PC-9 (cell line): ENCODE measurements around the gene SCLY. TPM values are rescaled to one million over a fixed set of nuclear protein-coding genes. Genes with fewer than 3 reads are reported as not detected.
"Not testable (repeated sequence)": the region's sequence is repeated elsewhere in the genome, so short reads cannot be mapped to it uniquely, and the experiment has no call there.

ENCODE experiments used
- BruUV-seq: library from RNA; stranded (reverse); fragments of 400-500 nt; replicated peaks from 2 replicates; lab custom pipeline; 2021; lab: Mats Ljungman, UMichigan
- CTCF ChIA-PET: fragments of 300-600 bp; sonication (Branson Sonifier 250); formaldehyde crosslinking; loops from one replicate; lab custom pipeline; 2022; ENCODE audit warnings: antibody characterized with exemption; lab: Charles Lee
- POLR2A ChIA-PET: fragments of 300-600 bp; sonication (Branson Sonifier 250); formaldehyde crosslinking; loops from one replicate; lab custom pipeline; 2022; ENCODE audit warnings: antibody characterized with exemption; ENCODE audit not compliant: unreplicated experiment; lab: Charles Lee
- DNase-seq, 2 experiments: peaks; one replicate each; pipeline versions ENCODE4 v3.0.0 to v3.0.0-alpha.2; 2015 to 2022; ENCODE audit warnings: mixed read lengths in 1 of 2
- H2AFZ ChIP-seq: fragments of 200-600 bp; sonication (generic); 2 replicates; pipeline ENCODE4 v1.8.1; 2017; ENCODE audit warnings: antibody characterized with exemption
- H3F3A ChIP-seq: fragments of 200-600 bp; sonication (generic); 2 replicates; pipeline ENCODE4 v1.8.1; 2017; ENCODE audit warnings: antibody characterized with exemption, mild to moderate bottlenecking, low read depth; ENCODE audit not compliant: insufficient read depth
- H3K27ac ChIP-seq: fragments of 200-600 bp; sonication (generic); 2 replicates; pipeline ENCODE4 v1.6.1; 2016; ENCODE audit warnings: mixed run types
- H3K27me3 ChIP-seq: fragments of 200-600 bp; sonication (generic); 2 replicates; pipeline ENCODE4 v1.6.1; 2016; ENCODE audit warnings: low read depth, mixed run types; ENCODE audit not compliant: insufficient read depth
- H3K36me3 ChIP-seq: fragments of 200-600 bp; sonication (generic); 2 replicates; pipeline ENCODE4 v1.6.1; 2016; ENCODE audit warnings: low read depth, mixed run types
- H3K4me1 ChIP-seq: fragments of 200-600 bp; sonication (generic); replicated peaks from 2 replicates; pipeline ENCODE4 v1.6.1; 2016; ENCODE audit warnings: mixed run types; ENCODE audit not compliant: insufficient read depth
- H3K4me2 ChIP-seq: fragments of 200-600 bp; sonication (generic); 2 replicates; pipeline ENCODE4 v1.6.1; 2017; ENCODE audit warnings: mixed run types
- H3K4me3 ChIP-seq: fragments of 200-600 bp; sonication (generic); 2 replicates; pipeline ENCODE4 v1.6.1; 2016; ENCODE audit warnings: mixed run types
- H3K79me2 ChIP-seq: fragments of 200-600 bp; sonication (generic); 2 replicates; pipeline ENCODE4 v1.6.1; 2017; ENCODE audit warnings: low read depth, mixed run types
- H3K9me2 ChIP-seq: fragments of 200-600 bp; sonication (generic); 2 replicates; pipeline ENCODE4 v1.8.1; 2017; ENCODE audit warnings: mild to moderate bottlenecking; ENCODE audit not compliant: insufficient read depth
- H3K9me3 ChIP-seq: fragments of 200-600 bp; sonication (generic); 2 replicates; pipeline ENCODE4 v1.8.1; 2016; ENCODE audit warnings: low read depth; ENCODE audit not compliant: insufficient read depth
- H4K20me1 ChIP-seq: fragments of 200-600 bp; sonication (generic); 2 replicates; pipeline ENCODE4 v1.8.1; 2017; ENCODE audit not compliant: insufficient read depth
- CTCF ChIP-seq: fragments of 200-600 bp; sonication (generic); conservative IDR thresholded peaks from 2 replicates; pipeline ENCODE4 v1.6.1; 2017; ENCODE audit warnings: mixed run types, antibody characterized with exemption, mild to moderate bottlenecking, moderate library complexity
- EZH2 ChIP-seq: fragments of 200-600 bp; sonication (generic); IDR thresholded peaks from 2 replicates; pipeline ENCODE4 v1.8.0; 2017; ENCODE audit warnings: antibody characterized with exemption, low read depth
- intact Hi-C: fragments of 100-400 bp; cut with micrococcal nuclease; formaldehyde crosslinking; loops from one replicate; pipeline ENCODE4 v1.10.0; 2022; ENCODE audit not compliant: unreplicated experiment
- total RNA-seq: library from RNA; stranded (reverse); gene quantifications from 2 replicates; pipeline ENCODE4 v1.2.3, GENCODE V29; 2021

SCLY gene
- total RNA-seq, 1 experiment from 2014 or later: 40.0 TPM

GRCh38 chr2:238066218-238066617, 5.4 kb downstream of the SCLY start:
- BruUV-seq: no TSS peak
- TF ChIP-seq CTCF: no peak
- TF ChIP-seq EZH2: no peak
- H3F3A ChIP-seq: peaks cover 9% of the 10 kb centered on the region; the same call in 1 of the 2 replicates
- H3K4me2 ChIP-seq: no peak overlapping the region
- peaks cover 15% of the 10 kb centered on the region for H3K79me2 ChIP-seq
- H3K4me1 ChIP-seq: peaks cover 9% of the 10 kb centered on the region
- intact Hi-C loops: loop anchor here (10.0 kb wide), 1 partner anchor 119 kb away; no protein-coding TSS in a partner anchor
- ChIA-PET CTCF (no interaction called here), POLR2A (interaction anchor here (0.6 kb wide), 2 partner anchors 40 to 66 kb away, joined by 5 read pairs; no protein-coding TSS in a partner anchor)
- H3K9me3 ChIP-seq: no peaks in the 10 kb centered on the region
- H3K27ac ChIP-seq: no peak overlapping the region
- DNase-seq: no peak
- peaks cover 10% of the 10 kb centered on the region for H3K36me3 ChIP-seq
- H3K9me2 ChIP-seq: no peaks in the 10 kb centered on the region
- no peak overlapping the region for H2AFZ ChIP-seq
- H3K27me3 ChIP-seq: no peaks in the 10 kb centered on the region
- no peak overlapping the region for H3K4me3 ChIP-seq
- H4K20me1 ChIP-seq: no peaks in the 10 kb centered on the region

- intact Hi-C loops: loop anchor here (10.0 kb wide), 1 partner anchor 118 kb away; no protein-coding TSS in a partner anchor
- POLR2A ChIA-PET: interaction anchor here (0.6 kb wide), 2 partner anchors 41 to 66 kb away, joined by 5 read pairs; no protein-coding TSS in a partner anchor
- H3K4me3 ChIP-seq, H3K4me2 ChIP-seq, CTCF ChIA-PET, H3K9me2 ChIP-seq, H3K27ac ChIP-seq, H3K4me1 ChIP-seq, DNase-seq, H2AFZ ChIP-seq, H3F3A ChIP-seq, H3K9me3 ChIP-seq, BruUV-seq, H4K20me1 ChIP-seq, H3K27me3 ChIP-seq: not testable (repeated sequence)
- Histone ChIP-seq H3K36me3 (peaks cover 10% of the 10 kb centered on the region), H3K79me2 (peaks cover 14% of the 10 kb centered on the region)
These were observed 5.9 kb downstream of the SCLY start for GRCh38 chr2:238066718-238067117.

- ChIA-PET POLR2A (no interaction called here), CTCF (no interaction called here)
- Histone ChIP-seq H3K27ac (no peak overlapping the region), H3K79me2 (peaks cover 1% of the 10 kb centered on the region; the same call in 1 of the 2 replicates), H3K4me2 (no peak overlapping the region), H3K36me3 (peaks cover 10% of the 10 kb centered on the region), H3K4me3 (no peak overlapping the region), H3F3A (no peaks in the 10 kb centered on the region; the same call in 1 of the 2 replicates), H3K9me3 (peaks cover 3% of the 10 kb centered on the region; the same call in 1 of the 2 replicates), H3K9me2 (no peaks in the 10 kb centered on the region), H2AFZ (no peak overlapping the region), H4K20me1 (no peaks in the 10 kb centered on the region), H3K4me1 (no peaks in the 10 kb centered on the region), H3K27me3 (no peaks in the 10 kb centered on the region)
- no TSS peak for BruUV-seq
- no peak for DNase-seq
- intact Hi-C loops: loop anchor here (10.0 kb wide), 1 partner anchor 117 kb away; no protein-coding TSS in a partner anchor
- TF ChIP-seq CTCF: no peak
These were observed 7.1 kb downstream of the SCLY start for GRCh38 chr2:238067939-238068338.
